22Rv1 (cell line): ENCODE measurements around the gene IFT74.

Experiments
- ZFX ChIP-seq: fragments of 450-650 bp; IDR thresholded peaks from 2 replicates; pipeline ENCODE4 v1.6.1; 2017; ENCODE audit warnings: antibody characterized with exemption, borderline replicate concordance
- TF ChIP-seq, protein P1 (sequence below): fragments of 450-650 bp; IDR thresholded peaks from 2 replicates; pipeline ENCODE4 v1.5.1; 2017; ENCODE audit warnings: mild to moderate bottlenecking

DNA sequence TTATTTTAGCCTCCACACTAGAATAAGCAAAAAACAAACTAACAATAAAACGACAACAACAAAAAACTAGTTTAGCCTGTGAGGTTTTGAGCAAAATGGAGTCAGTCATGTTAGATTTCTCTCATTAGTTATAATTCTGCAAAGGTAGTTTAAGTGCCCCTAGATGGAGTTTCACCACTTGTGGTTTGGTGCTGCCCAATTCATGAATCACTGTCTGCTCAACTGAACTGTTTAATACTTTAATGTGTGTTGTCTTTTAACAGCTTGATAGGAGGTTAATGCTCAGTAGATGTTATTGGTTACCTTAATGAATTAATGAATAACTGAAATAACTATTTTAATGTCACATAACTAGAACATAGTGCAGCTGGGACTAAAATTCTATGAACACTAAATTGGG is 5.7 kb upstream of the IFT74 start:
- TF ChIP-seq, protein P1, sequence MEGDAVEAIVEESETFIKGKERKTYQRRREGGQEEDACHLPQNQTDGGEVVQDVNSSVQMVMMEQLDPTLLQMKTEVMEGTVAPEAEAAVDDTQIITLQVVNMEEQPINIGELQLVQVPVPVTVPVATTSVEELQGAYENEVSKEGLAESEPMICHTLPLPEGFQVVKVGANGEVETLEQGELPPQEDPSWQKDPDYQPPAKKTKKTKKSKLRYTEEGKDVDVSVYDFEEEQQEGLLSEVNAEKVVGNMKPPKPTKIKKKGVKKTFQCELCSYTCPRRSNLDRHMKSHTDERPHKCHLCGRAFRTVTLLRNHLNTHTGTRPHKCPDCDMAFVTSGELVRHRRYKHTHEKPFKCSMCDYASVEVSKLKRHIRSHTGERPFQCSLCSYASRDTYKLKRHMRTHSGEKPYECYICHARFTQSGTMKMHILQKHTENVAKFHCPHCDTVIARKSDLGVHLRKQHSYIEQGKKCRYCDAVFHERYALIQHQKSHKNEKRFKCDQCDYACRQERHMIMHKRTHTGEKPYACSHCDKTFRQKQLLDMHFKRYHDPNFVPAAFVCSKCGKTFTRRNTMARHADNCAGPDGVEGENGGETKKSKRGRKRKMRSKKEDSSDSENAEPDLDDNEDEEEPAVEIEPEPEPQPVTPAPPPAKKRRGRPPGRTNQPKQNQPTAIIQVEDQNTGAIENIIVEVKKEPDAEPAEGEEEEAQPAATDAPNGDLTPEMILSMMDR: no peak
- TF ChIP-seq ZFX: no peak
